IPS-NIHi11 (cell line): ENCODE results near the gene ABCF2.

Experiments used
- DNase-seq: peaks from one replicate; pipeline ENCODE4 v3.0.0; 2012; ENCODE audit warnings: mixed read lengths, low spot score

The ABCF2 gene

DNA sequence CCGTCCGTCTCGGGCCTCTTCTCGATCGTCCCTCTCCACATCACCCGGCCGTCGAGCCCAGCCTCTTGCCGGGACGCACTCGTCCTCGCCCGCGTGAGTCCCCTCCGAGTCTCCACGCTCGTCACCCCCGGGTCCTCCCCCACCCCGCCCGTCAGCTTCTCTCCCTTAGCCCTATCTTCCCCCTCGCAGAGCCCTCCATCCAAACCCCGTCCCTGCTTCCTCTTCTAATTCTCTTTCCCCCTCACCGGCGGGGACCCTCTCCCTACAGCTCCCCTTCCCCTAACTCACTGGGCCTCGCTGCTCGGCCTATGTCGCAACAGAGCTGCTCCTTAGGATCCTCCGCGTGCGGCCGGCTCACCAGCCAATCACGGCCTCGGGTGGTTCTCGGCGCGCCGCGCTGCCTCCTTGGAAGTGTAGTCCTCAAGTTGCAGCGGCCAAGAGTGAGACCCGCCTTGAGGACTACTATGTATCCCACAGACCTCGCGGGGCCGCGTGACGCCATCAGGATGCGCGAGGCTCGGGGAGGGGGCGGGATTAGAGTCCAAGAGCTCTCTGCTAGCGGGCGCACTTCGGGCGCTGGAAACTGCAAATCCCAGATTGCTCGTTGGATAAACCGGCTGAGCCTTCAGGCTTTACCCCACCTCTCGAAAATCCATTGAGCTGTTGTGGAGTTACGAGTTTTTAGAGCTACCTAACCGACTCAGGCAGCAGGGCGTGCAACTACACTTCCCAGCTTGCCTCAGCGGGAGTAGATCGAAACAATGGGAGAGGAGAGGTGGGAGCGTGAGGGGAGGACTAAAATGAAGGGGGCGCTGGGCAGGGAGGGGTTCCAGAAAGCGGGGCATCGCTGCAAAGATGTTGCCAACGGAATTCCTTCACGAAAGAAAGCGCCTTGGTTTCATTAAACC is at the start of gene ABCF2:
TSS of gene ABCF2 (minus strand) at position 331 of the 908 bp plus-strand sequence. CDS start 747 bp downstream, outside the sequence.
- DNase-seq, result peak; percentile 100

DNA sequence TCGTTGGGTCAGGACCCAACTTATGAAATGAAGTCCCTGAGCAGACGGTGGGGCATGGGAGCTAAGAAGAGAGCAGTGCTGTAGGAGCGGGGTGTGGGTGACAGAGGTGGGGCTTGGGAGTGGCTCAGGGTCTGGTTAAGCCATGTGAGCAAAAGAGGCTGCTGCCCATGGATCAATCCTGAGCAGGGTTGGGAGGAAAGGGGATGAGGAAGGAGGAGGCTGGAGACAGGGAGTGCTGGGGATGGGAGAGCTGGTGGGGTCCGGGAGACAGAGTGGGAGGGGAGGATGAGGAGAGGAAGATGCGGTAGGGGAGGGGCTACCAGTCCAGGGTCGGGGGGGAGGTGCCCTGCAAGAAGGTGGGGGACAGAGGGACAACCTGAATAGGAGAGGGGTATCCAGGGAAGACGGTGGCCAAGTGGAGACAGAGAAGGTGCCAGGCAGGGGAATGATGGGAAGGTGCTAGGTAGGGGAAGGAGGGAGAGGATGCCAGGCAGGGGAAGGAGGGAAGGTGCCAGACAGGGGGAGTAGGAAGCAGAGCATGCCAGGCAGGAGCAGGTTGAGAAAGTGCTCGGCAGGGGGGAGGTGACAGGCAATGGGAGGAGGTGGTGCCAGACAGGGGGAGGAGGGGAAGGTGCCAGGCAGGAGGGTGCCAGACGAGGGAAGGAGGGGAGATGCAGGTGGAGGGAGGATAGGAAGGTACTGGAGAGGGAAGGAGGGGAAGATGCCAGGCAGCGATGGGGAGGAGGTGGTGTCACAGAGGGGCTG is 49.0 kb upstream of the ABCF2 start:
- DNase-seq, result no peak

DNA sequence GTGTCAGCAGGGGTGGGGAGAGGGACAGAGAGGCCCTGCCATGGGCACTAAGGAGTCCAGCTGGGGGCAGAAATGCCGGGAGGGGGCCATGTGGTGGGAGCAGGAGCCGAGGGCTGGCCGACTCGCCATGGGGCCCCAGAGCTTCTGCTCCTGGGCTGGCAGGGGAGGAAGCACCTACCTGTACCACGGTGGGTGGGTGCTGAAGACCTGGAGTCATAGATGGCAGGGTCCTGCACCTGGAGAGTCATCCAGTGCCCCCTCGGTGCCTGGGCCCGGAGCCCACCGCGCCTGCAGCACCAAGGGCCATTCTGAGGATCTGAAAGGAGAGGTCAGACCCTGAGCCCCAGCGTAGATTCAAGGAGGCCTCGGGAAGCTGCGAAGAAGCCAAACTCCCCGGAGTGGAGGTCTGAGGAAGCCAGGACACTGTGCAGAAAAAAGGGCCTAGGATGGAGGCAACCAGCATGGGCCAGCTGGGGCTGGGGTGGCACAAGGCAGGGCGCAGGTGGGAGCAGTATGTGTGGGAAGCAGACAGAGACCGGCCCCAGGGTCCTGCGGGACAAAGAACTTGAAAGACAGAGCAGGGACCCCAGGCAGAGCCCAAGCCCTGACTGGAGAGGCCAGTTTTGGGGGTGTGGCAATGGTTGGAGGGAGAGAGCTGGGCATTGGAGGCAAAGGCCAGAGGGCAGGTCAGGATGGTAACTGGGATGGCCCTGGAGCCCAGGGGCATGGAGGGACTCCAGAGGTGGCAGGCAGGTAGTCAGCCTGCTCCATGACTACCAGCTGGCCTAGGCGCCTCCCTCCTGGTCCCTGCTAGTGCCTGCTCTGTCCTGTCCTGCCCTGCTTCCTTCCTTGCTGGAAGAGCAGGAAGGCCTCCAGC is 48.2 kb upstream of the ABCF2 start:
- DNase-seq, result no peak

DNA sequence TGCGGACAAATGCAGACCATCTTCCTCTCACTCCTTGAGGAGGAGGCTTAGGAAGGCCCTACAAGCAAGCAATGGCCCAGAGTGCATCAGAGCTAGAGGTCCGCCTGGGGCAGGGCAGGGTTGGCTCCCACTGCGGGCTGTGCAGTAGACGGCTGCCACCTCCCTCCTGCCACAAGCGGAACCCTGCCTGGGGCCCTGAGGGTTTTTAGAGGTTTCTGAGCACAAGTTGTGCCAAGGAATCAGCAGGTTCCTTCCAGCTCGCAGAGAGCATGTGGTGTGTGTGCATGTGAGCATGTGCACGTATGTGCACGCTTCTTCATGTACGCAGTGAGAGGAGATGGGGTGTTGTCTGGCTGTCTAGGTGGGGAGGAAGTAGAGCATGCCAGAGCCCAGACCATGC is 47.4 kb upstream of the ABCF2 start:
- DNase-seq, result no peak

DNA sequence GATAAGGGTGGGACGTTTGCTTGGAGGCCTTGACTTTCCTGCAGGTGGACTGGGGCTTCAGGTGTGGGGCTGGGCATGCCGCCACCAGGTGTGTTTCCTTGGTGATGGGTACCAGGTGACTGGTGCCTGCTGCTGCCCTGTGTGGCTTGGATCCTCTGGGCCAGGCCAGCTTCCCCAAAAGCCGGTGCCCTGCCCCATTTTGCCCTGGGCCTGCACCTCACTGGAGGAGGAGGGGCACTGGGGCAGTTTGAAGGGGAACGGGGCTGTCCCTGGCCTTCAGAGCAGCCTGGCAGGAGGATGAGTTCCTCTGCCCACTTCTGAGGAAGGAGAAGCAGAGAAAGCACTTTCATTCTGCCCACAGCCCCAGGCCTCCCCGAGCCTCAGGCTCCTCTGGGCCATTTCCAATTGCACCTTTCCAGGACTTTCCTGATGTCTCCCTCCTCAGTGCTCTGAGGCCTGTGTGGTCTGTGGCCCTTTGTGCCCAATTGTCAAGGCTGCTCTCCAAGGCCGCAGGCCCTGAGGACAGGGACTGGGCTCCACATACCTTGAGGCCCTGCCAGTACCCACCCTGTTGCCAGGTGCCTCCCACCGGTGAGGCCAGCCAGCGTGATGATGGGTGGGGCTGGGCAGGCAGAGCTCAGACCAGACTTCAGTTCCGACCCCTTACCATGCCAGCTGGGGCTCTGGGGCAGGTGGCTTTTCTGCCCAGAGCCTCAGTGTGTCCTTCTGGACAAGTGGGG is 46.8 kb upstream of the ABCF2 start:
- DNase-seq, result no peak

DNA sequence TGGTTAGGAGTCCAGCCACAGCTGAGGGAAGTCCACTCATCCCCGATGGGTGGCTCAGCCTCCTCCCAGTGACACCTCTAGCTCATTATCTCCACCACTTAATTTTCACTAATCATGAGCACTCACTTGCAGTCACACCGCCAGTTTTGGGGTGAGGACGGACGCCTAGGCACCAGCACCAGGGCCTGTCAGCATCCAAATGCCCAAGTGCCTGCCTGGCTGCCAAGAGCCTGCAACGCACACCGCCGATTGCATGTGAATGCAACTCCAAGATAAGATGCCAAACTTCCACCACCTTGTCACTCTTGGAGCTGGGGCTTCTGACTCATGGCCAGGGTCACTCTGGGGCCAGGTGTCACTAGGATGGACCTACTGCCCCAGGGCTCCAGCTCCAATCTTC is 45.9 kb upstream of the ABCF2 start:
- DNase-seq, result no peak

DNA sequence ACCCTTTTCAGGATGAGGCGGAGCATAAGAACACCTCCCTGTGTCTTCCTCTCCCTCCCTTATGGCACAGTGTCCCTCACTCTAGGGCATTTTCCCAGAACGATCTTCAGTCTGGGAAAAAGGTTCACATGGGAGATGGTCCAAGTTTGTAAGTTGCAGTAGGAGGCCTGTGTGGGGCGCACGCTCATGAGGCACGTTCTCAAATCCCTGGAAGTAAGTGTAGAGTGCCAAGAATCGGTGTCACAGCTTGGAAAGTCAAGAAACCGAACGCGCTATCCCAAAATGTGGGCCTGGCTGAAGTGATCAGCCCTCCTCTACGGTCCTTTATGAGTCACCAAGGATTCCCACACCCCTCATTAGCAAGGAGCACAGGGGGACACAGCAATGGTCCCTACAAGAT is 45.4 kb upstream of the ABCF2 start:
- DNase-seq, result no peak

DNA sequence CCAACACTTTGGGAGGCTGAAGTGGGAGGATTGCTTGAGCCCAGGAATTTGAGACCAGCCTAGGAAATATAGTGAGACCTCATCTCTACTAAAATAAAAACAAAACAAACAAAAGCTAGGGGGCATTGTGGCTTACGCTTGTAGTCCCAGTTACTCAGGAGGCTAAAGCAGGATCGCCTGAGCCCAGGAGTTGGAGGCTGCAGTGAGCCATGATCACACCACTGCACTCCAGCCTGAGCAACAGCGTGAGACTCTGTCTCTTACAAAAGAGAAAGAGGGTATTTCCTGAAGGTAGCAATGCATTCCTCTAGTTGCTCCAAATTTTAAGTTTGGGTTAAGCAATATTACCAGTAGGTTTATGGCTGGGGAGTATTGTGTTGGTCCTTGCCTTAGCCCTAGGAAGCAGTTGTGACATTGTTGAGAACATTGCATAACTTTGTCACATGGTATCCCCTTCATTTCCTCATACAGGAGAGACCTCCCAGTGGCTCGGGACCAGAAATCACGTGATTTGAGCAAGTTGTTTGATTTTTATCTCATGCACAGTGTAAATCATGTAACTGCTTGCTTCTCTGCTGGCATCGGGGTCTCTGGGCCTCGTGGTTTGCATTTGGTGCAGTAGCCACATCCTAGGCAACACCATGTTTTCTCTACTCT is 44.8 kb upstream of the ABCF2 start:
- no peak for DNase-seq

DNA sequence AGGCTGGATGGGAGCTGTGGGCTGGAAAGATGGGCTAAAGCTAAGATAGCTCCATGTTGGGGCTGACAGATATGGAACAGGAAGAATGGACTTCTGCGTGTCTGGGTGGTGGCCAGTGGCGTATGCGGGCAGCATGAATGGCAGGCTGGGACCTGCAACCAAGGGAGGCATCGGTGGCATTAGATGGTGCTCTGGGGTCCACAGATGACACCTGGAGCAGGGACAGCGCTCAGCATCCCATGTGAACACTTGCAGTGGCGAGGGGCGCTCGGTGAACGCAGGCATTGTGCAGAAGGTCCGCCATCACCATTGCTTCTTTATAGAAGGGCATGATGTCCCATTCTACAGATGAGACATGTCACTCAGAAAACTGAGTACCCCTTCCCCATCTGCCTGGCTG is 42.5 kb upstream of the ABCF2 start:
- DNase-seq, result no peak

DNA sequence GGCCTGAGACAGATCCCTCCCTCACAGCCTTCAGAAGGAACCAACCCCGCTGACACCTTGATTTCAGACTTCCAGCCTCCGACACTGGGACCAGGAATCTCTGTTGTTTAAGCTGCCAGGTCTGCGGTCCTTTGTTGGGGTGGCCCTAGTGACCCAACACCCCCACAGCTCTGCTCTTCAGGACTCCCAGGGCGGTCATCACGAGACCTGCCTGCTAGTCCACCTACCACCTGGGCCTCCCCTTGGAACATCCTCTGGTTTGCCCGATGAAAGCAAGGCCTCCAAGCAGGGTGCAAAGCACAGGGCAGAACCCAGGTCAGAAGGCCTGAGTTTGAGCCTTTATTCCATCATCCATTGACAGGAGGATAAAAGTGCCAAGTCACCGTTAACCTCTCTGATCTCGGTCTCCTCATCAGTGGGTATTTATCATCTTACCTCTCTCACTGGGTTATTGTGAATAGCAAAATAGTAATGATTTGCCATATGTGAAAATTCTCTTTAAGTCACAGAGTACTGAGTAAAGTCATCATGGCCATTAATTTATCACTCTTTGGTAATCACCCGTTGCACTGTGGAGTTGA is 38.4 kb upstream of the ABCF2 start:
- DNase-seq, result no peak

DNA sequence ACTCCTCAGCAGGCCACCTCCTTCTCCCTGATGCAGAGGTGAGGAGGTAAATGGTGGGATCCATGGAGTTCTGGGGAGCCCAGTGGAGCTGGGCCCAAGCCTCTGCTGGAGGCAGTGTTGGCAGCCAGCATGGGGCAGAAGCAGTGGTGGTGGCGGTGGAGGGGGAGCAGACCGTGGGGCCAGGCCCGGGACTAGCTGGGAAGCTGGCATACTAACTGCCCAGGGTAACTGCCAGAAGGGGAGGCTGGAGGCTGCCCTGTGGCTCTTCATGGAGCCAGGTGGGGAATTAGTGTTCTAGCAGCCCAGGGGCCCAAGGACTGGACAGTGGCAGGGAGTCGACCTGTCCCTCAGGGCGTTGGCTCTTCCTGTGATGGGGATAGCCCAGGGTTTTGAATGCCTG is 37.6 kb upstream of the ABCF2 start:
- no peak for DNase-seq

DNA sequence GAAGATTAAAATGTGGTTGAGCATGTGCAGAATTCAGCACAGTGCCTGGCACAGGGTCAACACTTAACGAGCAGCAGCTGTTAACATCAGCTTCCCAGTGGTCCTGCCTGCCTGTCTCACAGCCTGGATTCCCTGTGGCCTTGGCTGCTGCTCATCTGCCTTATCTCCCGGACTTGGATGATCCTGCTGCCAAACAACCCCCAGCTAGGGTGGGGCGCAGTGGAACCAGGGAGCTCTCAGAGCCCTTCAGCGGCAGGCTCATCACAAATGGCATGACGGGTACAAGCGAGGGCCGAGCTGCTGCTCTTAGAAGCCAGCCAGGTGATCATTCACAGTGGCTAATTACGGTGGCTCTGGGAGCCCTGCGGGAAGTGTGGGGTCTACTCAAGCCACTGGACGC is 34.5 kb upstream of the ABCF2 start:
- no peak for DNase-seq

DNA sequence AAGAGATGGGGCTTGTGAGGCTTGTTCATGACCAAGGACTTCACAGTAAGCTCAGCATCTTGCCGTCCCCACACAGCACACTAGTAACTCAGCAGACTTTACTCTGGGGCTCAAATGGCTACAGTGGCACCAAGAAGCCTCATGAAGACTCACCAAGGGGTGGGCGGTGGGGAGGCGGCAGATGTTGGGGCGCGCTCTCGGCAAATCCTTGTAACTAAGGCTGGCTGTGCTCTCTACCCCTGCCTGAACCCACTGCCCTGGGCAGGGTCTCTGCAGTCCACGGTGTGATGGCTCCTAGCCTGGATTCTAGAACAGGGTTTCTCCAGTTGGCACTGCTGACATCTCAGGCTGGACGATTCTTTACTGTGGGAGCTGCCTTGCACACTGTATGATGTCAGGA is 33.9 kb upstream of the ABCF2 start:
- DNase-seq, result no peak

DNA sequence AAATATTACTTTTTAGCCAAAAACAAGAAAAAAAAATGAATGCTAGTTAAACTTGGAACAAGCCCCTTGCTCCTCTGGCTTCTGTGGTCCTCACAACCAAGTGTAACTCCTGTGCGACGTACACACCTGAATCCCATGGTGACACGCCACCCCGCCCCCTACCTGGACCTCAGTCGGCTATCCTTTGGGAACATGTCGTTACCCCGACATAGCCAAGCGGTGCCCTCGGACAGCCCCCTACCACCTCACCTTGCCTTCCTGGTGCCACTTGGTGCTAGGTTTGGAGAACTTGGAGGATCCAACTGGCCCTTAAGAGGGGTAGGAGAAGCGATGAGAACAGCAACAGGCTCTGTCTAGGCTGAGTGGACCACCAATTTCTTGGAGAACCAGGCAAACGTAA is 33.5 kb upstream of the ABCF2 start:
- DNase-seq, result no peak

DNA sequence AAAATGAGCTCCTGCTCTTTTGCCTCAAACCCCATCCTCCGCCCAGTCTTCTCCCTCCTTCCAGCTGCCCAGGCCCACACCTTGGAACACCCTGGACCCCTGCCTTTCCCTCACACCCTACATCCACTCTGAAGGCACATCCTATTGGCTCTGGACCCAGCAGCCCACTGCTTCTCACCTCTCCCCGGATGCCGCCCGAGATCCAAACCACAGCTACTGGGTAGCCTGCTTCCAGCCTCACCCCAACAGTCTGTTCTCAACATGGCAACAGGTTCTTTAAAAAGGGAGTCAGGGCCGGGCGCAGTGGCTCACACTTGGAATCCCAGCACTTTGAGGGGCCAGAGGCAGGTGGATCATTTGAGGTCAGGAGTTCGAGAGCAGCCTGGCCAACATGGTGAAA is 31.0 kb upstream of the ABCF2 start:
- no peak for DNase-seq

DNA sequence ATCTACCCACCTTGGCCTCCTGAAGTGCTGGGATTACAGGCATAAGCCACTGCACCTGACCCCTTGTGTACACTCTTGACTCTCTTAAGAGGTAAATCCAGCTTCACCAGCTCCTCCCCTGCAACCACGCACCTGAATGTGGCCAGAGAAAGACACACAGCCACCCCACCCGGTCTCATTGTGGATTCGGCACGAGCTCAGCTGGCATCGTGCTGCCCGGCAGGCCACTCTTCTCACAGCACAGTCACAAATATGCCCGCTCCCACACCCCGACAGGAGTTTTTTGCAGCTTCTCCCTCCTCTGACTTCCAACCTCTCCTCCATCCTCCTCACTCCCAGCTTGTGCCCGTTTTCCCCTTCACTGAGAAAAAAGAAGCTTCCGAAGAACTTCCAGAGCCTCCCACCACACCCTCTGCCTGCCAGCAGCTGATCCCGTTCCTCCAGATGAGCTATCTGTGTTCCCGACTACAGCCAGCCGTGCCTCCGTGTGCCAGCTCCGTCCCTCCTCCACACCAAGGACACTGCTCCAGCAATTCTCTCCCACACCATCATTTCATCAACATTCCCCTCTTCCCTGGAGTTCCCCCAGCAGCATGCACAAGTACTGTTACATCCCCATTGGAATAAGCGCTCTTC is 29.5 kb upstream of the ABCF2 start:
- DNase-seq, result no peak

DNA sequence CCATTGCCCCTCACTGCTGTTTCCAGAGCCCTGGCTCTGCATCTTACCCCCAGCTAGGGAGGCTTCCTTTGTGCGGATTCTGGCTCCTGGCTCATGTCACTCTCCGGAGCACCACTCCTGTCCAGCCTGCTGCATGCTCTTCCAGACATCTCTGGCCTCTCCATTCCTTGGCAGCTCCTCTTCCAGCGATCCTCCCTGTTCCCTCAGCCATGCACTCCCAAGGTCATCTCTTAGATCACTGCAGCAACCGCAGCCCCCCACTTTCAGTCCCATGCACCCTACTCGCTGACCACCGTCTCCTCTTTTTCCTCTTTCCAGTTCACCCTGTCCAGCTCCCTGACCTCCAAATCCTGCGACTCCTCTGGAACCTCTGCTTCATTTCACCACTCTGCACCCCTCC is 28.4 kb upstream of the ABCF2 start:
- no peak for DNase-seq

DNA sequence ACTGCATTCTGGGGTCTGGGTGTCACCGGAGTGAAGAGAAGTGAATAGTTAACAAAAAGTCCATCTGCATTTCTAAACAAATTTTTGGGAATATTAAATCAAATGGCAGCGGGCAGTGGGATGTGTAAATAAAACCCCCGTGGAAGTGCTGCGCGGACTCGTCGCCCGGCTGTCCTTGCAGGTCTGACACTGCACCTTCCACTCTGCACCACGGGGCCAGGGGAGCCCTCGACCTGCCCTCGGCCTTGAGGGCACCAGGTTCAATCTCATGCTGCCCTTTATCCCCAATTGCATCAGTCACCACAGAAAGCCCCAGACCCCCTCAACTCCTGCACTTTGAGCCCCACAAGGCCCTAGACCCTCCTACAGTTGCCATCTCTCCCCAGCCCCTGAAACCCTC is 27.8 kb upstream of the ABCF2 start:
- no peak for DNase-seq

DNA sequence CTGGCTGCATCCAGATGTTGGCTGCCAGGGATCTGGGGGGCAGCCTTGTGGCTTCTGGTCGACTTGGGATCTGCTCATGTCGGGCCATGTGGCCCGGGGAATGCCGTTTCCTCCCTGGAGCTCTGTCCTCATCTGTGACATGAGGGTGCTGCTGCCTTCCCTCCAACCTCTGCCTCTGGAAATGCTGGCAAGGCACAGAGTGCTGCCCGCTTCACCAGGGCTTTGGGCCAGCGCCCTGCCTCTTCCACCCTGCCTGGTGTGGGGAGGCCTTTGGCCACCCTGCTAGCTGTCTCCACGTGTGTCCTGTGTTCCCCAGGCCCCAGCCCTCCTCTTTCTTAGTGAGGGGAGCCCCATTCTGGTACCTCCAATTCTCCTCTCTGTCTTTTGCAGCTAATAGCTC is 27.3 kb upstream of the ABCF2 start:
- DNase-seq, result no peak
